SK-N-SH (cell line): ENCODE measurements around the gene ASF1B. TPM values are rescaled to one million over a fixed set of nuclear protein-coding genes. Genes with fewer than 3 reads are reported as not detected.

Experiments
- CTCF ChIA-PET: fragments of 300-600, 350-600 bp; formaldehyde crosslinking; extraction: SDS; loops from one replicate; lab custom pipeline; 2021; lab: Yijun Ruan, JAX
- POLR2A ChIA-PET: fragments of 350-600 bp; sonication (Branson Sonifier 250); formaldehyde crosslinking; extraction: SDS; loops from one replicate; lab custom pipeline; 2020; ENCODE audit warnings: antibody characterized with exemption, inconsistent platforms; lab: Yijun Ruan, JAX
- DNase-seq: peaks from one replicate; pipeline ENCODE4 v3.0.0; 2012
- H2AFZ ChIP-seq: fragments of 200-600 bp; sonication (generic); 2 replicates; pipeline ENCODE4 v1.8.1; 2016; ENCODE audit warnings: antibody characterized with exemption, mild to moderate bottlenecking, low read depth
- H3F3A ChIP-seq: fragments of 200-600 bp; sonication (generic); replicated peaks from 2 replicates; pipeline ENCODE3; 2016; ENCODE audit warnings: antibody characterized with exemption, mild to moderate bottlenecking; ENCODE audit not compliant: insufficient read depth
- H3K27ac ChIP-seq, 2 experiments: fragments of 200-500 bp in 1 of 2; fragments of 200-600 bp in 1 of 2; sonication (Bioruptor generic) in 1 of 2; sonication (generic), shearing (Covaris generic) in 1 of 2; 2 replicates each; pipeline versions ENCODE4 v1.5.1 to v1.6.1; 2014 to 2016; ENCODE audit warnings: low read depth in 2 of 2, inconsistent platforms in 1 of 2, low read length in 1 of 2, mild to moderate bottlenecking in 1 of 2, mixed read lengths in 1 of 2
- H3K27me3 ChIP-seq: fragments of 200-600 bp; sonication (generic), shearing (Covaris generic); 2 replicates; pipeline ENCODE4 v1.6.1; 2016; ENCODE audit warnings: mixed run types; ENCODE audit not compliant: insufficient read depth
- H3K36me3 ChIP-seq, 2 experiments: fragments of 200-500 bp in 1 of 2; fragments of 200-600 bp in 1 of 2; sonication (Bioruptor generic) in 1 of 2; sonication (generic) in 1 of 2; replicated peaks in 1 of 2; 2 replicates each; pipeline versions ENCODE3 to v1.5.1; 2014 to 2016; ENCODE audit warnings: low read length in 1 of 2, mild to moderate bottlenecking in 1 of 2; ENCODE audit not compliant: insufficient read depth in 2 of 2, control insufficient read depth in 1 of 2
- H3K4me1 ChIP-seq, 2 experiments: fragments of 200-500 bp in 1 of 2; fragments of 200-600 bp in 1 of 2; sonication (Bioruptor generic) in 1 of 2; sonication (generic), shearing (Covaris generic) in 1 of 2; 2 replicates each; pipeline versions ENCODE4 v1.5.1 to v1.6.1; 2014 to 2016; ENCODE audit warnings: low read depth in 1 of 2, low read length in 1 of 2, mixed run types in 1 of 2; ENCODE audit not compliant: insufficient read depth in 2 of 2, control insufficient read depth in 1 of 2
- H3K4me2 ChIP-seq: fragments of 200-600 bp; sonication (generic), shearing (Covaris generic); 2 replicates; pipeline ENCODE4 v1.6.1; 2017; ENCODE audit warnings: mixed run types
- H3K4me3 ChIP-seq, 2 experiments: fragments of 200-500 bp in 1 of 2; fragments of 200-600 bp in 1 of 2; sonication (Bioruptor generic) in 1 of 2; sonication (generic), shearing (Covaris generic) in 1 of 2; 2 replicates each; pipeline versions ENCODE4 v1.5.1 to v1.8.1; 2014 to 2016; ENCODE audit warnings: low read depth in 2 of 2, inconsistent platforms in 1 of 2, low read length in 1 of 2, mild to moderate bottlenecking in 1 of 2, mixed read lengths in 1 of 2, moderate library complexity in 1 of 2
- H3K79me2 ChIP-seq: fragments of 200-600 bp; sonication (generic); 2 replicates; pipeline ENCODE4 v1.8.1; 2017; ENCODE audit warnings: mild to moderate bottlenecking; ENCODE audit not compliant: insufficient read depth
- H3K9ac ChIP-seq: fragments of 200-600 bp; sonication (generic); 2 replicates; pipeline ENCODE4 v1.6.1; 2017; ENCODE audit warnings: mixed run types
- H3K9me2 ChIP-seq: fragments of 200-600 bp; sonication (generic); 2 replicates; pipeline ENCODE4 v1.6.1; 2017; ENCODE audit warnings: mixed run types
- H3K9me3 ChIP-seq: fragments of 200-600 bp; sonication (generic); 2 replicates; pipeline ENCODE4 v1.6.1; 2017; ENCODE audit warnings: mixed run types, mild to moderate bottlenecking, moderate library complexity
- H4K20me1 ChIP-seq: fragments of 200-600 bp; sonication (generic); 2 replicates; pipeline ENCODE4 v1.6.1; 2017; ENCODE audit warnings: mild to moderate bottlenecking, mixed run types; ENCODE audit not compliant: insufficient read depth
- CTCF ChIP-seq: fragments of 200-600 bp; sonication (generic); IDR thresholded peaks from 2 replicates; pipeline ENCODE4 v1.6.1; 2017; ENCODE audit warnings: antibody characterized with exemption, mild to moderate bottlenecking, moderate library complexity
- ELF1 ChIP-seq: IDR thresholded peaks from 2 replicates; pipeline ENCODE4 v1.4.0; 2012
- EZH2phosphoT487 ChIP-seq: fragments of 200-600 bp; sonication (generic); IDR thresholded peaks from 2 replicates; pipeline ENCODE4 v1.6.1; 2017; ENCODE audit warnings: low read depth, mixed run types, mild to moderate bottlenecking, antibody characterized with exemption, moderate library complexity, borderline replicate concordance
- FOXJ3 ChIP-seq: sonication (generic); formaldehyde crosslinking; IDR thresholded peaks from 2 replicates; pipeline ENCODE4 v1.5.1; 2020; ENCODE audit warnings: mild to moderate bottlenecking, missing genetic modification reagents
- FOXM1 ChIP-seq: IDR thresholded peaks from 2 replicates; pipeline ENCODE4 v1.4.0; 2012; ENCODE audit warnings: low read depth, mild to moderate bottlenecking
- GABPA ChIP-seq: IDR thresholded peaks from 2 replicates; pipeline ENCODE4 v1.4.0; 2012; ENCODE audit warnings: low read depth, mild to moderate bottlenecking
- GATA2 ChIP-seq: sonication (generic); formaldehyde crosslinking; IDR thresholded peaks from 2 replicates; pipeline ENCODE4 v1.5.0; 2020; ENCODE audit warnings: mild to moderate bottlenecking, missing genetic modification reagents
- IRF3 ChIP-seq: fragments of 150-350 bp; IDR thresholded peaks from 2 replicates; pipeline ENCODE4 v1.6.1; 2016; ENCODE audit warnings: mild to moderate bottlenecking, low read depth, low read length
- MAX ChIP-seq: IDR thresholded peaks from 2 replicates; pipeline ENCODE4 v1.4.0; 2012; ENCODE audit warnings: low read depth
- MXI1 ChIP-seq: IDR thresholded peaks from 2 replicates; pipeline ENCODE4 v1.6.1; 2012; ENCODE audit warnings: mild to moderate bottlenecking, low read depth, low read length, improper control_type of control experiment
- NRF1 ChIP-seq: IDR thresholded peaks from 2 replicates; pipeline ENCODE4 v1.6.1; 2012; ENCODE audit warnings: low read depth, mild to moderate bottlenecking, low read length
- POLR2AphosphoS5 ChIP-seq: IDR thresholded peaks from 2 replicates; pipeline ENCODE4 v1.6.1; 2012; ENCODE audit warnings: low read depth, low read length
- RAD21 ChIP-seq: IDR thresholded peaks from 2 replicates; pipeline ENCODE4 v1.6.1; 2012; ENCODE audit warnings: mild to moderate bottlenecking, low read length
- REST ChIP-seq: IDR thresholded peaks from 2 replicates; pipeline ENCODE4 v1.6.1; 2012; ENCODE audit warnings: mild to moderate bottlenecking, low read depth, low read length, moderate library complexity
- TEAD4 ChIP-seq: IDR thresholded peaks from 2 replicates; pipeline ENCODE4 v1.4.0; 2012; ENCODE audit warnings: mild to moderate bottlenecking, borderline replicate concordance; ENCODE audit not compliant: insufficient read depth
- YY1 ChIP-seq: IDR thresholded peaks from 2 replicates; pipeline ENCODE4 v1.4.0; 2012; ENCODE audit warnings: low read depth, mild to moderate bottlenecking
- WGBS: methylation state at CpG from one replicate; pipeline ENCODE4 v1.1.6; 2017; ENCODE audit warnings: low lambda C conversion rate; 5-methylcytosine and 5-hydroxymethylcytosine counted together
- polyA plus RNA-seq, 3 experiments: library from polyadenylated mRNA; depleted of rRNA; stranded (reverse); fragments of >200 nt; gene quantifications; 2 replicates each; pipeline ENCODE4 v1.2.3, GENCODE V29; 2012

Gene ASF1B
- polyA plus RNA-seq, 1 of the 3 experiments (the other 2 are of a cell fraction): 19.0 TPM

- TF ChIP-seq FOXM1: no peak
- TF ChIP-seq CTCF: no peak
- no peak for TF ChIP-seq GABPA
- no peak for TF ChIP-seq RAD21
- TF ChIP-seq MAX: no peak
- no peak for TF ChIP-seq NRF1
- no peak for TF ChIP-seq POLR2AphosphoS5
Observed at GRCh38 chr19:14161305-14161704, 24.9 kb upstream of the ASF1B start (continued).

- DNase-seq: no peak
- Histone ChIP-seq H4K20me1 (no peaks in the 10 kb centered on the region), H3K27me3 (no peaks in the 10 kb centered on the region), H3K4me2 (no peak overlapping the region)
- POLR2A ChIA-PET: no interaction called here
- CTCF ChIA-PET: interaction anchor here (1.3 to 4.0 kb wide), 3 partner anchors 12 to 188 kb away, joined by 4 to 17 read pairs (median 12); partner anchors contain the start of gene ASF1B
- no peak for TF ChIP-seq FOXM1
- TF ChIP-seq EZH2phosphoT487: no peak
- no peak for TF ChIP-seq REST
- TF ChIP-seq IRF3: no peak
- TF ChIP-seq YY1: no peak
- TF ChIP-seq TEAD4: no peak
- TF ChIP-seq MXI1: no peak
- no peak for TF ChIP-seq GATA2 (CRISPR knock-in tag)
- TF ChIP-seq FOXJ3 (CRISPR knock-in tag): no peak
- TF ChIP-seq ELF1: no peak
- TF ChIP-seq, all 33 proteins: peak for 0
- H3K79me2 ChIP-seq: no peaks in the 10 kb centered on the region
- H3K4me3 ChIP-seq: no peak overlapping the region
- H3K4me1 ChIP-seq: peaks cover 0 to 6% of the 10 kb centered on the region in 2 experiments; a peak in 1 of 4 replicates
- H2AFZ ChIP-seq: no peak overlapping the region
- H3K27ac ChIP-seq: no peak overlapping the region
- H3F3A ChIP-seq: no peaks in the 10 kb centered on the region
- no peaks in the 10 kb centered on the region for H3K9me2 ChIP-seq
- peaks cover 5 to 42% of the 10 kb centered on the region in 2 experiments for H3K36me3 ChIP-seq
- 91% methylated on average over 23 of the region's 25 CpGs for WGBS
- H3K9ac ChIP-seq: no peak overlapping the region
- H3K9me3 ChIP-seq: no peaks in the 10 kb centered on the region
Observed at GRCh38 chr19:14160017-14160703, 23.8 kb upstream of the ASF1B start.
